K562 (cell line): ENCODE data around the gene TTC16.

Experiments
- EZH2 ChIP-seq: IDR thresholded peaks from 2 replicates; pipeline ENCODE4 v1.6.1; 2012; ENCODE audit warnings: low read depth, mild to moderate bottlenecking, inconsistent platforms, low read length, borderline replicate concordance
- HDAC3 ChIP-seq: fragments of 450-650 bp; IDR thresholded peaks from 2 replicates; pipeline ENCODE4 v1.6.1; 2018; ENCODE audit warnings: borderline replicate concordance, mild to moderate bottlenecking, moderate library complexity; ENCODE audit not compliant: partially characterized antibody
- HMG20A ChIP-seq: fragments of 450-650 bp; formaldehyde crosslinking; conservative IDR thresholded peaks from 2 replicates; pipeline ENCODE4 v1.4.0; 2020; ENCODE audit warnings: mild to moderate bottlenecking, mixed read lengths
- KLF16 ChIP-seq: IDR thresholded peaks from 2 replicates; pipeline ENCODE4 v1.6.1; 2016; ENCODE audit warnings: antibody characterized with exemption
- POLR2AphosphoS5 ChIP-seq: IDR thresholded peaks from 2 replicates; pipeline ENCODE4 v1.6.1; 2011; ENCODE audit warnings: mild to moderate bottlenecking, low read depth, low read length, moderate library complexity; ENCODE audit not compliant: control insufficient read depth, insufficient read depth
- RBM15 ChIP-seq: fragments of 200-400 bp; formaldehyde crosslinking; IDR thresholded peaks from 2 replicates; pipeline ENCODE4 v1.6.1; 2018; ENCODE audit warnings: mild to moderate bottlenecking, low read length, moderate library complexity; ENCODE audit not compliant: insufficient read depth
- ZBTB34 ChIP-seq: fragments of 250-450 bp; sonication (Bioruptor Pico); IDR thresholded peaks from 2 replicates; pipeline ENCODE4 v1.8.0; 2021; ENCODE audit warnings: mild to moderate bottlenecking, moderate library complexity

GRCh38 chr9:127738666-127739065 lies 22.8 kb downstream of the TTC16 start:
- TF ChIP-seq ZBTB34 (CRISPR knock-in tag) = no peak
- TF ChIP-seq KLF16 = no peak
- no peak for TF ChIP-seq HMG20A (CRISPR knock-in tag)
- no peak for TF ChIP-seq POLR2AphosphoS5
- no peak for TF ChIP-seq RBM15
- TF ChIP-seq HDAC3 = no peak
- no peak for TF ChIP-seq EZH2
